HG03565 (cell line): ENCODE results near the gene RASGEF1C.

Experiments used
- ATAC-seq: cut with Tn5 transposase; IDR thresholded peaks from one replicate; pipeline ENCODE4 v1.9.1; 2021; ENCODE audit warnings: mild to moderate bottlenecking, moderate library complexity; ENCODE audit not compliant: unreplicated experiment

The RASGEF1C gene

GRCh38 chr5:180068519-180069090 is 140.4 kb downstream of the RASGEF1C start:
- no peak for ATAC-seq

GRCh38 chr5:180067986-180068385 is 141.0 kb downstream of the RASGEF1C start:
- no peak for ATAC-seq

- no peak for ATAC-seq
These were observed 148.8 kb downstream of the RASGEF1C start for GRCh38 chr5:180060192-180060591.

GRCh38 chr5:180059326-180059725 is 149.7 kb downstream of the RASGEF1C start:
- no peak for ATAC-seq

- ATAC-seq, result no peak
These were observed 152.9 kb downstream of the RASGEF1C start for GRCh38 chr5:180056153-180056552.

- ATAC-seq, result no peak
These were observed 154.8 kb downstream of the RASGEF1C start for GRCh38 chr5:180054226-180054625.

GRCh38 chr5:180053061-180053602 is 155.9 kb downstream of the RASGEF1C start:
- no peak for ATAC-seq

- ATAC-seq, result no peak
These were observed 156.7 kb downstream of the RASGEF1C start for GRCh38 chr5:180052211-180052818.
